GM10266 (cell line): ENCODE results near the gene NR1D1.

Experiments used
- DNase-seq: peaks from one replicate; pipeline ENCODE4 v3.0.0; 2012; ENCODE audit errors: extremely low spot score
- TF ChIP-seq, protein P1 (sequence below): IDR thresholded peaks from 2 replicates; pipeline ENCODE4 v1.5.1; 2012; ENCODE audit warnings: mild to moderate bottlenecking, low read depth; ENCODE audit not compliant: control insufficient read depth, insufficient read depth; ENCODE audit errors: missing control alignments

The NR1D1 gene

DNA sequence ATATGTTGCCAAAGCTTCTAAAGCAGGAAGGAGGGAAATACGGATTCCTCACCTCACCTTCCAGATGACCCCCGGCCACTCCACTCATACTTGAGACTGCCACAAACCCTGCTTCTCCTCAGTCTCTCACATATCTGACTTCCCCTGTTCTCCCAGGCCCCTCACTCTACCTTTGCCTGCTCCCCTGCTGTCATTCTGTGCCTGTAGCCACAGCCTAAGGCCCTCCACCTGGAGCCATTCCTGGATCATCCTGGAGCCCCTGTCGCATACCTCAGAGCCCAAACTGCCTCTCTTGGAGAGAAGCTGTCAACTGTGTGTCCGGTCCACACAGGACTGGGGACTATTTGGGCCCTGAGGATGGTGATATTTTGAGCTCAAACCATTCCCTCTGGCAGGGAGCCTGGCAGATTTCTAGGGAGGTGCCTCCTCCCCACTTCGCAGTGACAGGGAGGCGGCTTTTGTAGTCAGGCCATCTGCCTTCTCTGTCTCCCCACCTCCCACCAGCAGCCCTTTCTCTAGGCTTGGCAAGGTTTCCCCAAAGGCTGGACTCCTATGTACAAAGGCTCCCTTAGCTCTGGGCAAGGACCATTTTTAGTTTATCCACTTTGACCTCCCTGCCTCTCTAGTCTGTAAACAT lies 43.9 kb downstream of the NR1D1 start:
- no peak for DNase-seq
- TF ChIP-seq, protein P1, sequence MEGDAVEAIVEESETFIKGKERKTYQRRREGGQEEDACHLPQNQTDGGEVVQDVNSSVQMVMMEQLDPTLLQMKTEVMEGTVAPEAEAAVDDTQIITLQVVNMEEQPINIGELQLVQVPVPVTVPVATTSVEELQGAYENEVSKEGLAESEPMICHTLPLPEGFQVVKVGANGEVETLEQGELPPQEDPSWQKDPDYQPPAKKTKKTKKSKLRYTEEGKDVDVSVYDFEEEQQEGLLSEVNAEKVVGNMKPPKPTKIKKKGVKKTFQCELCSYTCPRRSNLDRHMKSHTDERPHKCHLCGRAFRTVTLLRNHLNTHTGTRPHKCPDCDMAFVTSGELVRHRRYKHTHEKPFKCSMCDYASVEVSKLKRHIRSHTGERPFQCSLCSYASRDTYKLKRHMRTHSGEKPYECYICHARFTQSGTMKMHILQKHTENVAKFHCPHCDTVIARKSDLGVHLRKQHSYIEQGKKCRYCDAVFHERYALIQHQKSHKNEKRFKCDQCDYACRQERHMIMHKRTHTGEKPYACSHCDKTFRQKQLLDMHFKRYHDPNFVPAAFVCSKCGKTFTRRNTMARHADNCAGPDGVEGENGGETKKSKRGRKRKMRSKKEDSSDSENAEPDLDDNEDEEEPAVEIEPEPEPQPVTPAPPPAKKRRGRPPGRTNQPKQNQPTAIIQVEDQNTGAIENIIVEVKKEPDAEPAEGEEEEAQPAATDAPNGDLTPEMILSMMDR = no peak
